ENCODE data around the gene VEPH1. TPM values are rescaled to one million over a fixed set of nuclear protein-coding genes. Genes with fewer than 3 reads are reported as not detected.

Gene VEPH1
- total RNA-seq, 1 donor from 2014 or later = 10.3 TPM

GRCh38 chr3:157219215-157219614, 284.0 kb downstream of the VEPH1 start:
- H3K36me3 Mint-ChIP-seq (ENCODE audit: low read depth, unreplicated experiment) = no peaks in the 10 kb centered on the region
- H3K9me3 Mint-ChIP-seq (ENCODE audit: unreplicated experiment) = no peaks in the 10 kb centered on the region
- no peaks in the 10 kb centered on the region for H3K27me3 Mint-ChIP-seq (ENCODE audit: unreplicated experiment)
- H3K27ac Mint-ChIP-seq (ENCODE audit: unreplicated experiment) = no peak overlapping the region
- no peak overlapping the region for H3K4me3 Mint-ChIP-seq (ENCODE audit: unreplicated experiment)
- no peak for DNase-seq (ENCODE audit: low spot score)
- no peak for TF ChIP-seq CTCF (IDR thresholded peaks at IDR 0.05; ENCODE audit: unreplicated experiment)
- H3K4me1 Mint-ChIP-seq (ENCODE audit: unreplicated experiment) = no peaks in the 10 kb centered on the region

Other genes starting within 250 kb of the VEPH1 start
- gene PTX3, start 66.6 kb downstream of the VEPH1 start, total RNA-seq (ENCODE audit: unreplicated experiment) = 0.13 TPM

All from endothelial cell (in vitro differentiated cells).